Activated CD4-positive, alpha-beta T cell treated with anti-CD3 and anti-CD28 coated beads, Interleukin-2, amount 10 ng/mL, durations not matched to agents 24 days and 14 days (primary cell): ENCODE measurements around the gene RHEB. TPM values are rescaled to one million over a fixed set of nuclear protein-coding genes. Genes with fewer than 3 reads are reported as not detected.
A peak's percentile ranks its signal among the peaks of the same experiment; 100 is the strongest.
"Not testable (repeated sequence)": the region's sequence is repeated elsewhere in the genome, so short reads cannot be mapped to it uniquely, and the experiment has no call there.

Experiments used
- DNase-seq: peaks from one replicate; pipeline ENCODE4 v3.0.0; 2022
- H3K27ac Mint-ChIP-seq: one replicate; pipeline ENCODE4 v1.8.0; 2022; ENCODE audit warnings: mild to moderate bottlenecking, mixed read lengths
- H3K27me3 Mint-ChIP-seq: one replicate; pipeline ENCODE4 v1.8.0; 2022; ENCODE audit warnings: mixed read lengths
- H3K36me3 Mint-ChIP-seq: one replicate; pipeline ENCODE4 v1.8.0; 2022; ENCODE audit warnings: low read depth, mild to moderate bottlenecking, mixed read lengths
- H3K4me1 Mint-ChIP-seq: one replicate; pipeline ENCODE4 v1.8.0; 2021; ENCODE audit warnings: mixed read lengths
- H3K4me3 Mint-ChIP-seq: one replicate; pipeline ENCODE4 v1.8.0; 2022; ENCODE audit warnings: mild to moderate bottlenecking, moderate library complexity, mixed read lengths
- H3K9me3 Mint-ChIP-seq: one replicate; pipeline ENCODE4 v1.8.0; 2021; ENCODE audit warnings: mixed read lengths
- intact Hi-C: fragments of 100-400 bp; cut with micrococcal nuclease; formaldehyde crosslinking; loops from one replicate; pipeline ENCODE4 v1.15.1; 2023
- total RNA-seq: library from RNA; stranded (reverse); gene quantifications from 2 replicates; pipeline ENCODE4 v1.2.3, GENCODE V29; 2022

The RHEB gene
- total RNA-seq, 1 donor from 2014 or later, result 55.4 TPM

DNA sequence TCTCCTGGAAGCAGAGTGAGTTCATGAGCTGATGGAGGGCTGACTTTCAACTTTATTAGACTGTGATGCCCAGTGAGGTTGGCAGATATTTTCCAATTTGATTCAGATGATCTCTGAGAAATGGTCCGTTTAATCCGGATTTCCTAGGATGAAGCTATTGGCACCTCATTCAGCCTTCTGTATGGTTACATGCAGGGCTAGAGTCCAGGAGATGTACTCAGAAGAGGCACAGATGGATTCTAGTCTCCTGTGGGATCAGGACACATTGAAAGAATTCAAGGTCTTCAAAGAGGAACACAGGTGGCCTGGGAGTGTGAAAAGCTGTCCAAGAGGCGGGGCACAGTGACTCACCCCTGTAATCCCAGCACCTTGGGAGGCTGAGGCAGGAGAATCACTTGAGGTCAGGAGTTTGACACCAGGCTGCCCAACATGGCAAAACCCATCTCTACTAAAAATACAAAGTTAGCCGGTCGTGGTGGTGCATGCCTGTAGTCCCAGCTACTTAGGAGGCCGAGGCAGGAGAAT, 23.0 kb upstream of the RHEB start:
- H3K27ac Mint-ChIP-seq, result no peak overlapping the region
- no peak for DNase-seq
- no peak overlapping the region for H3K4me3 Mint-ChIP-seq
- no peaks in the 10 kb centered on the region for H3K36me3 Mint-ChIP-seq
- peaks cover 38% of the 10 kb centered on the region for H3K27me3 Mint-ChIP-seq
- H3K9me3 Mint-ChIP-seq, result no peaks in the 10 kb centered on the region
- peaks cover 3% of the 10 kb centered on the region for H3K4me1 Mint-ChIP-seq
- intact Hi-C loops, result no loop called here

- intact Hi-C loops, result no loop called here
- H3K9me3 Mint-ChIP-seq, result no peaks in the 10 kb centered on the region
- peaks cover 3% of the 10 kb centered on the region for H3K4me1 Mint-ChIP-seq
- DNase-seq, result no peak
- H3K4me3 Mint-ChIP-seq, result no peak overlapping the region
- H3K36me3 Mint-ChIP-seq, result no peaks in the 10 kb centered on the region
- H3K27me3 Mint-ChIP-seq, result peaks cover 35% of the 10 kb centered on the region
- H3K27ac Mint-ChIP-seq, result no peak overlapping the region
Observed at GRCh38 chr7:151541709-151542499, 22.2 kb upstream of the RHEB start.

DNA sequence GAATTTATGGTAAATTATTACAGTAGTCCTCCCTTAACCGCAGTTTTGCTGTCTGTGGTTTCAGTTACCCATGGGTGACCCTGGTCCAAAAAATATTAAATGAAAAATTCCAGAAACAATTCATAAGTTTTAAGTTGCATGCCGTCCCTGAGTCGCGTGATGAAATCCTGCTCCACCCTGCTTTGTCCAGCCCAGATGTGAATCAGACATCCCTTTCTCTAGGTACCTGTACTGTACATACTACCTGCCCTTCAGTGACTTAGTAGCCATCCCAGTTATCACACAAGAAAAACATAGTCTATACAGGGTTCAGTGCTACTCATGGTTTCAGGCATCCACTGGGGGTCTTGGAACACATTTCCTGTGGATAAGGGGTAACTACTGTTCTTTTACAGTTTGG, 20.5 kb upstream of the RHEB start:
- Mint-ChIP-seq H3K4me3 (no peak overlapping the region), H3K36me3 (no peaks in the 10 kb centered on the region), H3K9me3 (no peaks in the 10 kb centered on the region), H3K27me3 (peaks cover 30% of the 10 kb centered on the region), H3K27ac (no peak overlapping the region), H3K4me1 (peaks cover 6% of the 10 kb centered on the region)
- DNase-seq, result no peak
- intact Hi-C loops, result no loop called here

DNA sequence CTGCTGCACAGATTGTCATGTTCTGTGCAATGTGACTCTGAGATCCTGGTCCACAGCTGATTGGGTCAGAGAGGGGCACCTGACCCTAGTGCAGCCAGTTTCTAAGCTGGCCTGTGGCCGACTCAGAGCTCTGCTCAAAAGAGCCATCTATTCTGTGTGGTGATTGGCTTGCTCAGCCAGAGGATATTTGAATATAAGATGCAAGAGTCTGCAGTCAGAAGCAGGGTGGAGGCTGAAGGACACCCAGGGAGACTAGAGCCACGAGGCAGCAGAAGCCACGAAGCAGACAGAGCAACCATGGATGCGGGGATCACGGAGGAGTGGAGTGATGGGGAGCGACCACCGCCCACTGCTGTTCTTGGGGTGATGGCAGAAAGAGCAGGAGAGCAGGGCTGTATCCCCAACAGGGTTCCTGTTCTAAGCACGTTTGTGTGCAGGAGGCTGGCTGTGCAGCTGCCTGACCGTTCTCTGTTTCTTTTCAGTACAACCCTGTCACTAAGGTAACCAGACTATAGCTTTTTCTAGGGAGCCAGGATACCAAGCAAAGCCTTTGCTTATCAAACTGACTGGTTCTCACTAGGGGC, 19.5 kb upstream of the RHEB start:
- H3K36me3 Mint-ChIP-seq, result no peaks in the 10 kb centered on the region
- H3K4me1 Mint-ChIP-seq, result peaks cover 6% of the 10 kb centered on the region
- no peak overlapping the region for H3K27ac Mint-ChIP-seq
- H3K4me3 Mint-ChIP-seq, result no peak overlapping the region
- no peak for DNase-seq
- intact Hi-C loops, result no loop called here
- no peaks in the 10 kb centered on the region for H3K9me3 Mint-ChIP-seq
- peaks cover 23% of the 10 kb centered on the region for H3K27me3 Mint-ChIP-seq

DNA sequence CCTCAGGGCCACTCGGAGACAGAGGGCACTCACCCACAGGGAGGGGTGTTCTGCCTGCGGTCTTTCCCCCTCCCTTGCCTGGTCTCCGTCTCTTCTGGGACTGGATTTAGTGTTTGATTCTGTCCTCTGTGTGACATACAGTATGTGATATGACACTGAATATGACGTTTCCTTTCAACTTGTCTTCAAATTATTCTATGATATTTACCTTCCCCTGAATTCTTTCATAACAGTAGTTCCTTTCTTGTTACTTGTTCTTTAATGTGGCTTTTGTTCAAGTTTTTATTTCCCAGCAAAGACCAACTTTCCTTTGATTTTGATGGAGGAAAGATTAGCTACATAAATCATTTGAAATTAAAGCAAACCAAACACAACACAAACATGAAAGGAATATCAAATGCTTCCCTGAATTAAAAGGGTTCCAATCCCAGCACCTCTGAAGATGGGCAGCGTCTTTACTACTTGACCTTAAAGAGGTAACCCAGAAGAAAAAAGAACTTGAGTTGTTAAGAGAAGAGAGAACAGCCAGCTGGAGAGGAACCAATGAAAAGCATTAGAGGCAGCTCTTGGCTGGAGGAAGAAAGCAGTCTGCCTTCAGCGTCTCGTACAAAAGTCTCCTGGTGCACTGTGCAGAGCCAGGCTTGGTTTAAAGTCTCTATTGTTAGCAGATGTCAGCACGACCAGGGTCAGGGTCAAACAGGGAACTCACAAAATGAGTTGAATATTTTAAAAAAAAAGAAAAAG, 18.3 kb upstream of the RHEB start:
- no peaks in the 10 kb centered on the region for H3K9me3 Mint-ChIP-seq
- peaks cover 6% of the 10 kb centered on the region for H3K4me1 Mint-ChIP-seq
- DNase-seq, result no peak
- no peak overlapping the region for H3K27ac Mint-ChIP-seq
- peaks cover 22% of the 10 kb centered on the region for H3K27me3 Mint-ChIP-seq
- H3K4me3 Mint-ChIP-seq, result no peak overlapping the region
- H3K36me3 Mint-ChIP-seq, result no peaks in the 10 kb centered on the region
- intact Hi-C loops, result no loop called here

- H3K4me1 Mint-ChIP-seq, intact Hi-C loops, DNase-seq, H3K36me3 Mint-ChIP-seq, H3K4me3 Mint-ChIP-seq, H3K27ac Mint-ChIP-seq, H3K9me3 Mint-ChIP-seq: not testable (repeated sequence)
- H3K27me3 Mint-ChIP-seq, result peaks cover 18% of the 10 kb centered on the region
Observed at GRCh38 chr7:151536178-151536577, 16.5 kb upstream of the RHEB start.

- H3K27me3 Mint-ChIP-seq, result peaks cover 14% of the 10 kb centered on the region
- no peak for DNase-seq
- H3K27ac Mint-ChIP-seq, result no peak overlapping the region
- H3K36me3 Mint-ChIP-seq, result no peaks in the 10 kb centered on the region
- H3K4me1 Mint-ChIP-seq, result no peaks in the 10 kb centered on the region
- peaks cover 13% of the 10 kb centered on the region for H3K9me3 Mint-ChIP-seq
- no peak overlapping the region for H3K4me3 Mint-ChIP-seq
- intact Hi-C loops, result no loop called here
Observed at GRCh38 chr7:151529842-151530241, 10.1 kb upstream of the RHEB start.

DNA sequence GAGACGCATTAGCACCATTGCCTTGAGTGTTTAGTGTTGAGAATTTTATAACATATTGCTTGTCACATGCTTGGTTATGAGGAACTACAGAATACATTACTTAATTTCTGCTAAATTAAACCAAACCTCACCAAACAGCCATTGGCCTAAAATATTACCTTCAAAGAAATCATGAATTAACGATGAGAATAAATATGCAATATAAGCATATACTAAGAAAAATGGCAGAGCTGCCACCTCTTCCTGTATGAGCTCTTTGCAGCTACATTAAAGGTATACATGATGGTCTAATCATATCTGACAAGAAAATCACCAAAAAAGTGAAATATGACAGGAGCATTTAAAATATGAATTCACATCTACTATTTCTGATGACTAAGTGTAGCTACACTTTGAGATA, 5.2 kb upstream of the RHEB start:
- intact Hi-C loops, result loop anchor here (5.0 kb wide), 1 partner anchor 1152 kb away; the partner anchor contains the start of gene XRCC2

GRCh38 chr7:151524331-151524730, 4.6 kb upstream of the RHEB start:
- Mint-ChIP-seq H3K27me3 (peaks cover 16% of the 10 kb centered on the region), H3K36me3 (peaks cover 2% of the 10 kb centered on the region), H3K9me3 (peaks cover 3% of the 10 kb centered on the region), H3K4me1 (peaks cover 3% of the 10 kb centered on the region), H3K27ac (no peak overlapping the region), H3K4me3 (no peak overlapping the region)
- DNase-seq, result no peak
- intact Hi-C loops, result loop anchor here (5.0 kb wide), 1 partner anchor 1153 kb away; the partner anchor contains the start of gene XRCC2

More for the DNA sequence above, 5.2 kb upstream of the RHEB start:
- Mint-ChIP-seq H3K9me3 (peaks cover 3% of the 10 kb centered on the region), H3K4me3 (no peak overlapping the region), H3K4me1 (peaks cover 3% of the 10 kb centered on the region), H3K27me3 (peaks cover 14% of the 10 kb centered on the region), H3K27ac (no peak overlapping the region), H3K36me3 (no peaks in the 10 kb centered on the region)
- DNase-seq, result no peak

- Mint-ChIP-seq H3K4me1 (peaks cover 28% of the 10 kb centered on the region), H3K9me3 (no peaks in the 10 kb centered on the region), H3K4me3 (peak overlapping the region; percentile 97), H3K27me3 (peaks cover 9% of the 10 kb centered on the region), H3K27ac (peak overlapping the region; percentile 97), H3K36me3 (peaks cover 20% of the 10 kb centered on the region)
- peak; percentile 80 for DNase-seq
- intact Hi-C loops, result loop anchor here (1.0 to 5.0 kb wide), 4 partner anchors 112 to 1157 kb away; partner anchors contain the start of genes NUB1, PRKAG2 and XRCC2
Observed at GRCh38 chr7:151520419-151521261, 945 bp upstream of the RHEB start.

GRCh38 chr7:151518947-151519764, 539 bp downstream of the RHEB start:
- not testable (repeated sequence) for H3K9me3 Mint-ChIP-seq, H3K27me3 Mint-ChIP-seq
- intact Hi-C loops, result loop anchor here (1.0 to 10.0 kb wide), 5 partner anchors 48 to 816 kb away; partner anchors contain the start of gene GALNT11
- H3K27ac Mint-ChIP-seq, result peak overlapping the region; percentile 97
- peaks cover 40% of the 10 kb centered on the region for H3K4me1 Mint-ChIP-seq
- H3K4me3 Mint-ChIP-seq, result peak overlapping the region; percentile 97
- peaks cover 23% of the 10 kb centered on the region for H3K36me3 Mint-ChIP-seq
- peak; percentile 90 for DNase-seq

- peaks cover 46% of the 10 kb centered on the region for H3K4me1 Mint-ChIP-seq
- no peaks in the 10 kb centered on the region for H3K9me3 Mint-ChIP-seq
- peaks cover 25% of the 10 kb centered on the region for H3K36me3 Mint-ChIP-seq
- DNase-seq, result peak; percentile 83
- peak overlapping the region; percentile 91 for H3K27ac Mint-ChIP-seq
- H3K27me3 Mint-ChIP-seq, result peaks cover 6% of the 10 kb centered on the region
- H3K4me3 Mint-ChIP-seq, result peak overlapping the region; percentile 97
- intact Hi-C loops, result loop anchor here (1.0 to 10.0 kb wide), 5 partner anchors 47 to 816 kb away; partner anchors contain the start of gene GALNT11
Observed at GRCh38 chr7:151518105-151518946, 1.4 kb downstream of the RHEB start.
